D721Med (cell line): ENCODE data around the gene RYR3.

Experiments used
- DNase-seq: peaks from one replicate; pipeline ENCODE4 v3.0.0; 2011; ENCODE audit warnings: low spot score; ENCODE audit not compliant: insufficient read length
- FAIRE-seq: peaks from 2 replicates; lab custom pipeline; 2011; peaks lifted over from hg19 to GRCh38; lab: Jason Lieb, UNC
- TF ChIP-seq, protein P1 (sequence below): IDR thresholded peaks from 2 replicates; pipeline ENCODE4 v1.5.1; 2012; ENCODE audit warnings: mild to moderate bottlenecking, control low read depth; ENCODE audit not compliant: insufficient read depth; ENCODE audit errors: missing control alignments

RYR3 gene

DNA sequence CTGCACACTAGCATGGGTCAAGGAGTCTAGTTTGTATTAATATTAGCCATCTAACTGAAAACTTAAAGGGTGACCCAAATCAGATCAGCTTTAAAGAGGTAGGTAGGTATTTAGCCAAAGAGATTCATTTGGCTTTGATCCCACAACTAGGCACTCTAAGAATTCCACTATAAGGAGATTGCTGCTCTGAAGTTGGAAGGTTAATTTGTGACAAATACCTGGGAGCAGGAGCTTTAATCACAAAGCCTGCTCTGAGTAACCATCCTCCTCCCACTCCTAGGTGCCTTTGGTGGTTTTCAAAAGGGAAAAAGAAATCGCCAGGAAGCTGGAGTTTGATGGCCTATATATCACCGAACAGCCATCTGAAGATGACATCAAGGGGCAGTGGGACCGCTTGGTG is 537.2 kb downstream of the RYR3 start:
- DNase-seq (no peak), FAIRE-seq (no peak)
- TF ChIP-seq, protein P1, sequence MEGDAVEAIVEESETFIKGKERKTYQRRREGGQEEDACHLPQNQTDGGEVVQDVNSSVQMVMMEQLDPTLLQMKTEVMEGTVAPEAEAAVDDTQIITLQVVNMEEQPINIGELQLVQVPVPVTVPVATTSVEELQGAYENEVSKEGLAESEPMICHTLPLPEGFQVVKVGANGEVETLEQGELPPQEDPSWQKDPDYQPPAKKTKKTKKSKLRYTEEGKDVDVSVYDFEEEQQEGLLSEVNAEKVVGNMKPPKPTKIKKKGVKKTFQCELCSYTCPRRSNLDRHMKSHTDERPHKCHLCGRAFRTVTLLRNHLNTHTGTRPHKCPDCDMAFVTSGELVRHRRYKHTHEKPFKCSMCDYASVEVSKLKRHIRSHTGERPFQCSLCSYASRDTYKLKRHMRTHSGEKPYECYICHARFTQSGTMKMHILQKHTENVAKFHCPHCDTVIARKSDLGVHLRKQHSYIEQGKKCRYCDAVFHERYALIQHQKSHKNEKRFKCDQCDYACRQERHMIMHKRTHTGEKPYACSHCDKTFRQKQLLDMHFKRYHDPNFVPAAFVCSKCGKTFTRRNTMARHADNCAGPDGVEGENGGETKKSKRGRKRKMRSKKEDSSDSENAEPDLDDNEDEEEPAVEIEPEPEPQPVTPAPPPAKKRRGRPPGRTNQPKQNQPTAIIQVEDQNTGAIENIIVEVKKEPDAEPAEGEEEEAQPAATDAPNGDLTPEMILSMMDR: no peak

DNA sequence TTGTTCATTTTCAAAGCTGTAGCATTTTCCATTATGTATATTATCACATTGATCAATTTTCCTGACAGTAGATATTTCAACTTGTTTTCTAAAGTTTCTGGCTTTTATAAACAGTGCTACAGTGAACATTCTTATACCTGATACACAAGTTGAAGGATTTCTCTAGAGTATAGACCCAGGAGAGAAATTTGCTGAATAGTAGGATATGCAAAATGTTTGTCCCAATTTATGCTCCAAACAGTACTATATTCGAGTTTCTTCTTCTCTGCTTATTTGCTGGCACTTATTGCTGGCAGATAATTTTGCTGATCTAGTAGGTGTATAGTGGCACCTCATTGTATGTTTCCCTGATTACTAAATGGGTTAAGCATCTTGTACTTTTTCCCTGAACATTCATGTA is 540.3 kb downstream of the RYR3 start:
- no peak for FAIRE-seq
- TF ChIP-seq, protein P1: no peak
- DNase-seq: no peak

DNA sequence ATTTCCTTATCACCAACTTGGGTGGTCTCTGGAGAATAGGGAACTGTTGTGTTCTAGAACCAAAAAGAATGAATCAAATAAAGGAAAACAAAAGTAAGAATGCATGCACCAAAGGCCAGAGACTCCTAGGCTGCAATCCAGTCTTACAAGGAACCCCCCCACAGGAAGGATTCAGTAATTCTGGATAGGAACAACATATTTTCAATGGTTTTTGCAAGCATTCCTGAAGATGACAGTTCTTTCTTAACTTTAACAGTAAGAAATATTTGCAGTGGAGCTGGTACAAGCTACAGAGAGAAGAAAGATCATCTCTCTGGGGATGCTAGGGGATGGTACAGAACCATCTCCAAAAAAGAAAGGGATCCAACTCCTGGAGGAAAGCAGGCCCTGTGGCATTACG is 541.3 kb downstream of the RYR3 start:
- TF ChIP-seq, protein P1: no peak
- FAIRE-seq (no peak), DNase-seq (no peak)

DNA sequence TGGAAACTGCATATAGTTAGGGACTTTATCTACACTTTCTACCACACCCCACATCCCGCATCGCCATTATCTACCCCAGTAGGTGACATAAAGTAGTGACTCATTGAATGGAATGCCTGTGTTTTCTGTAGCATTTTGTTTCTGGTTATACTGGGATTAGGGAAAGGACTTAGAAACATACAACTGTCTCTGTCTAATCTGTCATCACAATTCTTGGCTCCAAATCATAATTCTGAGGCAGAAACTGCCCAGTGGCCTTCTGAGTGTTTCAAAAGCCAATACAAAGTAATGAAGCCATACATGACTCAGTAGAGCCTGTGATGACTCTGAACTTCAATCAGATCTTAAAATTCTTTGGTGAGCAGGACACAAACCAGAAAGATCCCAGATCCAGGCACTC is 541.8 kb downstream of the RYR3 start:
- FAIRE-seq (no peak), DNase-seq (no peak)
- TF ChIP-seq, protein P1: no peak

DNA sequence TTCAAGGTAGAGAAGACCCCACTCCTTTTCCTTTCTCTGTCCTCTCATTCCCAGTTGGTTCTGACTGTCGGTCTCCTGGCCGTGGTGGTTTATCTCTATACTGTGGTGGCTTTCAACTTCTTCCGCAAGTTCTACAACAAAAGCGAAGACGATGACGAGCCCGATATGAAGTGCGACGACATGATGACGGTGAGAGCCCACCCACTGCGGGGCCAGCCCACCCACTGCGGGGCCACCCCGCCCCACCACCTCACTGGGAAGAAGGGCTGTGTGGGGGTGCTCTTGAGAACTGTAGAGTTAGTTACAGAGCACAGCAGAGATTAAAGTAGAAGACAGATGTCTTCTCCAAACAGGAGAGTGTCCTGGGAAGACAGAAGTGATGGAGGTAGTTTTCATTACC is 547.0 kb downstream of the RYR3 start:
- DNase-seq (no peak), FAIRE-seq (no peak)
- TF ChIP-seq, protein P1: no peak

DNA sequence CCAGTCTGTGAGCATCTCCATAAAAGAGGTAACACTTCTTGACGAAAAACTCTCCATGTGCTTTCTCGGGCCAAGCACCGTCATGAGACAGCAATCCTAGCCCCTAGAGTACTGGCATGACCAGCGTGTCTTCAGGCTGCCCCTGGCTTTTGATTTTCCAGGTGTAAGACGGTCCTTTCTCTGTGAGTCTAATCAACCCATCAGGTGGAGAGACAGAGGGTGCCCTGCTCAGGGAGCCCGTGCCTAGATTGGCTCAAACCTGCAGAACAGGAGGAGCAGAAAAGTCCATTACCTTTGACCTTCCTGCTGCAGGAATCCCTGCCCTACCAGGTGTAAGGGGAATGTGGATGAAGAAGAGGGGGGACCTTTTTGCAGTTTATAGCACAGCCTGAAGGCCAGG is 548.1 kb downstream of the RYR3 start:
- FAIRE-seq (no peak), DNase-seq (no peak)
- TF ChIP-seq, protein P1: no peak

DNA sequence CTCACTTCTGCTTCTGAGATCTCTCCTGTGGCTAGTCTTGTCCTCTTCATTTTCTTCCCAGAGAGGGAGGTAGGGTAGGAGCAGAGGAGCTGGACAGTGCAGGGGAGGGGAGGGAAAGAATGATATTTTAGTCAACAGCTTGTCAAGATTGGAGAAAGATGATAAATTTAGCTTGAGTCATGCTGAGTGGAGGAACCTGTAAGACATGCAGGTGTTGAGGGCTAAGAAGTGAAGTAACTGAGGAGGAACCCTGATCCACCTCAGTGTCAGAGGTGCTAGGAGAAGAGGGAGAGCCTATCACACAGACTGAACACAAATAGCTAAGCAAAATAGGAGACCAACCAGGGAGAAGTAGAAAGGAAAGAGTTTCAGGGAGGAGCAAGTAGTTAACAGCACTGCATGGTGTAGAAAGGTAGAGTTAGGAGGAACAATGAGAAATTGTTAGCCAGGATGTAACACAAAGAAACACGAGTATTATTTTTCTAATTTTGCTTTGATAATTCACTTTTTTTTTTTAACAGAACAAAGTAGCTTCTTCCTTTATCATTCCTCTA is 549.3 kb downstream of the RYR3 start:
- TF ChIP-seq, protein P1: no peak
- no peak for FAIRE-seq

More for the DNA sequence above, 549.3 kb downstream of the RYR3 start:
- DNase-seq: no peak
